ENCODE data around the gene SPEF1.

Gene SPEF1

DNA sequence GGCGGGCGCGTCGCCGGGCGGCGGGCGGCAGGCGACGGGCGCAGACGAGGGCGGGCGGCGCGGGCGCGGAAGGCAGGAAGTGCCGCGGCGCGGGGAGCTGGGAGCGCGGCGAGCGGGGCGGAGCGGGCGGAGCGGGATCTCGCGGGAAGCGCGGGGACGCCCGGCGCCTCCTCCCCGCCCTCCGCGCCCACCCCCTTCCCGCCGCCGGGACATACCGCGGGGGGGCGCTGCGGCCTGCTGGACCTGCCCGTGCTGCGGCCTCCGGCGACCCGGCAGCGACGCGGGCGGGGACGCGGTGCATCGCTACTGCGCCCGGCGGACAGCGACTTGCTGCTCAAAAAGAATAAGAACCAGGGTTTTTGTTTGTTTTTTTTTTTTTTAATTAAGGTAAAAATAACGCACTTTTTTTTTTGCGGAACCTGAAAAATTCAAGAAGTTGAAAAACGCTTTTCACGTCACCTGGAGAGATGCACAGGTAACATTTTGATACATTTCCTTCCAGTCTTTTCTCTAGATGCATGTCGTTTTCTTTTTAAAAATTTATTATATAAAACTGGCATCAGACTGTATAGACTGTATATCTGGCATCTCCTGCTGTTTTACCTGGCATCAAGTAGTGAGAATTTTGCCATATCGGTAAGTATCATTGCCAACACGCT is 5.5 kb upstream of the SPEF1 start, which contains the start of gene CENPB:
CENPB (minus strand) TSS at position 76 of the 659 bp plus-strand sequence. CDS start 257 bp downstream, outside the sequence.
- peak within 1 kb of the TSS; percentile 88 for H3K27ac Mint-ChIP-seq
- peak within 1 kb of the TSS; percentile 84 for H3K4me3 Mint-ChIP-seq
- H3K36me3 Mint-ChIP-seq (ENCODE audit: low read depth) = peaks cover 5% of the 10 kb centered on the region
- ATAC-seq (peak; percentile 92), DNase-seq (peak; percentile 96)
- peaks cover 32% of the 10 kb centered on the region for H3K4me1 Mint-ChIP-seq
- no peaks in the 10 kb centered on the region for H3K27me3 Mint-ChIP-seq
- no peaks in the 10 kb centered on the region for H3K9me3 Mint-ChIP-seq

GRCh38 chr20:3786126-3786484 is 4.9 kb upstream of the SPEF1 start:
- DNase-seq (peak; percentile 54), ATAC-seq (peak; percentile 12)
- H3K4me3 Mint-ChIP-seq = peak overlapping the region; percentile 84
- no peaks in the 10 kb centered on the region for H3K9me3 Mint-ChIP-seq
- peaks cover 5% of the 10 kb centered on the region for H3K36me3 Mint-ChIP-seq (ENCODE audit: low read depth)
- peaks cover 38% of the 10 kb centered on the region for H3K4me1 Mint-ChIP-seq
- H3K27ac Mint-ChIP-seq = peak overlapping the region; percentile 88
- H3K27me3 Mint-ChIP-seq = no peaks in the 10 kb centered on the region

DNA sequence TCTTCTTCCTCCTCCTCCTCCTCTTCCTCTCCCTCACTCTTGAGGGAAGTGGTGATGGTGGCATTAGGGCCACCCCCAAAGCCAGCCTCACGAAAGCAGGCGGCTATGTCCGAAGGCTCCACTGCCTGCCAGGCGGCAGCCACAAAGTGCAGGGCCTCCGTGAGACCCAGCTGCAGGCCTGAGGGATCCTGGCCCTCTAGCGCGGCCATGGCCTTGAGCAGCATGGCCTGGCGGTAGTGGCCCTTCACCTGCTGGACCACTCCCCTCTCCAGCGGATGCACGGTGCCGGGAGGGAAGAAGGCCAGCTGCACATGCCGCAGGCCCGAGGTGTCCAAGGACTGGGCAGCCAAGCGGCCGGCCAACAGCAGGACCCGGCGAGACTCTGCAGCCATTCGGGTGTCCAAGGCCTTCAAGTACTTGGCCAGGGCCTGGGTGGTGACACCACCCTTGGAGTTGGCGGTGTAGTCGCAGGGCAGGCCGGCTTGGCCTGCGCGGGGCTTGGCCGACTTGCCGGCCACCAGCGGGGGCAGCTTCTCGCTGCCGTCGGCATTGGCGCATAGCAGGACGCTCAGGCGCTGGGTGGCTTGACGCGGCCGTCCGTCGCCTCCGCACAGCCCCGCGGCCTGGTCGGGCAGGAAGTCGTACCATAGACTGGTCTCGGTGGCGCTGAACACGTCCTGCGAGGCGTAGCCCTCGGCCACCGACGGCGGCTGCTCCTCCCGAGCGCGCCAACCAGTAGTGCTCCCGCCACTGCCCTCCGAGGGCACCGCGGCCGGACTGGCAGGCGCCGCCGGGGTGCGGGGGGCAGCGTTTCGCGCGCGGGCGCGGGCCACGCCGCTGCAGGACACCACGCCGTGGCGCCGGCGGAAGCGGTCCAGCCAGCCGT is 4.2 kb upstream of the SPEF1 start:
- no peaks in the 10 kb centered on the region for H3K9me3 Mint-ChIP-seq
- no peaks in the 10 kb centered on the region for H3K27me3 Mint-ChIP-seq
- H3K4me1 Mint-ChIP-seq = peaks cover 44% of the 10 kb centered on the region
- no peak overlapping the region for H3K27ac Mint-ChIP-seq
- no peak for DNase-seq
- ATAC-seq = no peak
- peak overlapping the region; percentile 84 for H3K4me3 Mint-ChIP-seq
- peaks cover 5% of the 10 kb centered on the region for H3K36me3 Mint-ChIP-seq (ENCODE audit: low read depth)

- Mint-ChIP-seq H3K4me1 (peaks cover 45% of the 10 kb centered on the region), H3K9me3 (no peaks in the 10 kb centered on the region), H3K27me3 (peaks cover under 1% of the 10 kb centered on the region), H3K27ac (peak overlapping the region; percentile 55), H3K36me3 (ENCODE audit: low read depth) (peaks cover 5% of the 10 kb centered on the region), H3K4me3 (peak overlapping the region; percentile 54)
- DNase-seq (no peak), ATAC-seq (no peak)
These were observed 3.6 kb upstream of the SPEF1 start for GRCh38 chr20:3784863-3785239.

GRCh38 chr20:3784216-3784853 is 3.1 kb upstream of the SPEF1 start:
- Mint-ChIP-seq H3K4me1 (peaks cover 48% of the 10 kb centered on the region), H3K9me3 (no peaks in the 10 kb centered on the region), H3K27me3 (peaks cover 5% of the 10 kb centered on the region), H3K4me3 (peak overlapping the region; percentile 54), H3K36me3 (ENCODE audit: low read depth) (peaks cover 5% of the 10 kb centered on the region), H3K27ac (peak overlapping the region; percentile 55)
- ATAC-seq (no peak), DNase-seq (no peak)

GRCh38 chr20:3783511-3784195 is 2.4 kb upstream of the SPEF1 start:
- DNase-seq = no peak
- Mint-ChIP-seq H3K4me1 (peaks cover 45% of the 10 kb centered on the region), H3K27me3 (peaks cover 10% of the 10 kb centered on the region), H3K27ac (peak overlapping the region; percentile 48), H3K4me3 (no peak overlapping the region), H3K36me3 (ENCODE audit: low read depth) (peaks cover 5% of the 10 kb centered on the region), H3K9me3 (no peaks in the 10 kb centered on the region)
- no peak for ATAC-seq

- no peak for ATAC-seq
- no peak overlapping the region for H3K4me3 Mint-ChIP-seq
- H3K27ac Mint-ChIP-seq = no peak overlapping the region
- no peaks in the 10 kb centered on the region for H3K9me3 Mint-ChIP-seq
- peaks cover 5% of the 10 kb centered on the region for H3K36me3 Mint-ChIP-seq (ENCODE audit: low read depth)
- H3K27me3 Mint-ChIP-seq = peaks cover 10% of the 10 kb centered on the region
- DNase-seq = no peak
- peaks cover 46% of the 10 kb centered on the region for H3K4me1 Mint-ChIP-seq
These were observed 1.8 kb upstream of the SPEF1 start for GRCh38 chr20:3783068-3783489.

- H3K4me1 Mint-ChIP-seq = peaks cover 45% of the 10 kb centered on the region
- ATAC-seq (no peak), DNase-seq (no peak)
- H3K4me3 Mint-ChIP-seq = no peak overlapping the region
- H3K27ac Mint-ChIP-seq = no peak overlapping the region
- peaks cover 10% of the 10 kb centered on the region for H3K27me3 Mint-ChIP-seq
- peaks cover 5% of the 10 kb centered on the region for H3K36me3 Mint-ChIP-seq (ENCODE audit: low read depth)
- no peaks in the 10 kb centered on the region for H3K9me3 Mint-ChIP-seq
These were observed 1.3 kb upstream of the SPEF1 start for GRCh38 chr20:3782597-3782996.

- no peak overlapping the region for H3K4me3 Mint-ChIP-seq
- DNase-seq (no peak), ATAC-seq (no peak)
- peaks cover 33% of the 10 kb centered on the region for H3K4me1 Mint-ChIP-seq
- H3K27ac Mint-ChIP-seq = no peak overlapping the region
- no peaks in the 10 kb centered on the region for H3K9me3 Mint-ChIP-seq
- H3K27me3 Mint-ChIP-seq = peaks cover 10% of the 10 kb centered on the region
- H3K36me3 Mint-ChIP-seq (ENCODE audit: low read depth) = no peaks in the 10 kb centered on the region
These were observed 2.3 kb downstream of the SPEF1 start for GRCh38 chr20:3778976-3779375.

DNA sequence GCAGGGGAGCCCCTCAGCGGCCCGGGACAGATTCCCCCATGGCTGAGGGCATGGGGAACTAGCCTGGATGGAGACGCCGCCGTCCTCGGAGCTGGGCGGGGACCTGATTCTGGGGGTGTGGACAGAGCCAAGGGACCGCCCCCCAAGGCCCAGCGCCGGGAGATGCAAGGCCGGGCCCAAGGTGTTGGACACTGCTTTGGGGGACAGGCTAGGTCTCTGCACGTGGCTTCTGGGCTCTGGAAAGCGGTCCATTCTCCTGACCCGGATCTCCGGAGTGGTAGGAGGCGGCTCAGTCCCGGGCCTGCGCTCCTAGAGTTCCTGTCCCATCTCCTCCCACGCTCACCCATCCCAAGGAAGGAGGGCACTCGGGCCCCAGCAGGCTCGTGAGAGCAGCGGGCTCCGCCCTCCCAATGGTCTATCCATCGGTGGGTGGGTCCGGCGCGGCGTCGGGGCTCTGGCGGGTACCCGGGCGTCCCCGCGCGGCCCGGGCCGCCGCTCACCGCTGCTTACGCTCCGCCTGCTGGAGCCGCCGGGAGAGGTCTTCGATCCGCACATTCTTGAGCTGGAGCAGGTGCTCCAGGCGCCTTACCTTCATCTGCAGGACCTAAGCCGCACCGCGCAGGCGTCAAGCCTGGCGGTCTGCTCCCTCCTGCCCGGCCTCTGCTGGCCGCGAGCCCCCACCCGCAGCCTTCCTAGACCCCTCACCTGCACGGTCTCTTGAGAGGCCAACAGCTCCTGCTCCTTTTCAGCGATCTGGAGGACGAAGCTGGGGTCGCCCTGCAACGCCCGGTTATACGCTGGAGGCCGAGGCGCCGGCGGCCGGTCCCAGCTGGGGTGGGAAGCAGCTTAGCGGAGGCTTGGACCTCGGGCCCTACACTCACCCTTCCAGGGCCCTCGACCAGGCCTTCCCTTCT is 3.3 kb downstream of the SPEF1 start:
- peak; percentile 59 for DNase-seq

DNA sequence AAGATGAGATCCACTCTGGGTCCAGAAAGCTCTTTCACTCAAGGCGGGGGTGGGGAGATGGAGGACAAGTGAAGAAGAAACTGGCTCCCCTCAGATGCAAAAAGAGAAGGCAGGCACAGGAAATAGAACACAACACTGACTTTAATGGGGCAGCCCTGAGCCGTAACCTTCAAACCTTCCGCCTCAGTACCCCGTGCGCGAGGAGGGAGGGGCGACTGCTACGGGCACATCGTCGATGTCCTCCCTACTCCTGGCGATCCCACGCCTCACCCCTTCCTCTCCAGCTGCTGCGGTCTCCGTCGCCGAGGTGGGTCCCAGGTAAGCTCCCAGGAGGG is 3.9 kb downstream of the SPEF1 start:
- H3K36me3 Mint-ChIP-seq (ENCODE audit: low read depth) = no peaks in the 10 kb centered on the region
- ATAC-seq = peak; percentile 20
- peak overlapping the region; percentile 65 for H3K4me3 Mint-ChIP-seq
- peaks cover 28% of the 10 kb centered on the region for H3K4me1 Mint-ChIP-seq
- no peak overlapping the region for H3K27ac Mint-ChIP-seq
- peaks cover 10% of the 10 kb centered on the region for H3K27me3 Mint-ChIP-seq
- H3K9me3 Mint-ChIP-seq = no peaks in the 10 kb centered on the region
- no peak for DNase-seq

More for the DNA sequence above, 3.3 kb downstream of the SPEF1 start:
- Mint-ChIP-seq H3K4me3 (peak overlapping the region; percentile 65), H3K27me3 (peaks cover 10% of the 10 kb centered on the region), H3K4me1 (peaks cover 28% of the 10 kb centered on the region), H3K27ac (no peak overlapping the region), H3K9me3 (no peaks in the 10 kb centered on the region), H3K36me3 (ENCODE audit: low read depth) (no peaks in the 10 kb centered on the region)
- ATAC-seq = peak; percentile 60

- Mint-ChIP-seq H3K4me1 (peaks cover 13% of the 10 kb centered on the region), H3K4me3 (no peak overlapping the region), H3K36me3 (ENCODE audit: low read depth) (no peaks in the 10 kb centered on the region), H3K27me3 (peaks cover 10% of the 10 kb centered on the region), H3K9me3 (no peaks in the 10 kb centered on the region), H3K27ac (no peak overlapping the region)
- DNase-seq = no peak
- ATAC-seq = no peak
These were observed 5.7 kb downstream of the SPEF1 start for GRCh38 chr20:3775457-3776108.

- H3K4me3 Mint-ChIP-seq = no peak overlapping the region
- no peaks in the 10 kb centered on the region for H3K36me3 Mint-ChIP-seq (ENCODE audit: low read depth)
- H3K4me1 Mint-ChIP-seq = peaks cover 17% of the 10 kb centered on the region
- ATAC-seq = no peak
- H3K27me3 Mint-ChIP-seq = no peaks in the 10 kb centered on the region
- no peaks in the 10 kb centered on the region for H3K9me3 Mint-ChIP-seq
- H3K27ac Mint-ChIP-seq = no peak overlapping the region
- no peak for DNase-seq
These were observed 9.6 kb downstream of the SPEF1 start for GRCh38 chr20:3771552-3772058.

Measured in activated naive CD8-positive, alpha-beta T cell treated with anti-CD3 and anti-CD28 coated beads, Interleukin-2, amount 50 U/mL, for 24 hours (primary cell).